Right lobe of liver (tissue), 4 donors: ENCODE results near the gene FMNL1.

ENCODE experiments used
- POLR2A ChIP-seq: fragments of 450-650 bp; IDR thresholded peaks from one replicate; pipeline ENCODE4 v1.6.1; 2017; ENCODE audit warnings: antibody characterized with exemption, mild to moderate bottlenecking
- TF ChIP-seq, protein P1 (sequence below), 4 donors: fragments of 200-600 bp in 3 of 4; fragments of 450-650 bp in 1 of 4; IDR thresholded peaks; one replicate each; pipeline versions ENCODE4 v1.5.1 to v1.8.0; 2016 to 2022; ENCODE audit warnings: antibody characterized with exemption in 4 of 4, mild to moderate bottlenecking in 2 of 4
- donor health status: DM: no; HTN: no; CAD: no.
- donor health status: DM: no; HTN: no; CAD: no.
- donor health status: DM: no; HTN: yes; CAD: no.

DNA sequence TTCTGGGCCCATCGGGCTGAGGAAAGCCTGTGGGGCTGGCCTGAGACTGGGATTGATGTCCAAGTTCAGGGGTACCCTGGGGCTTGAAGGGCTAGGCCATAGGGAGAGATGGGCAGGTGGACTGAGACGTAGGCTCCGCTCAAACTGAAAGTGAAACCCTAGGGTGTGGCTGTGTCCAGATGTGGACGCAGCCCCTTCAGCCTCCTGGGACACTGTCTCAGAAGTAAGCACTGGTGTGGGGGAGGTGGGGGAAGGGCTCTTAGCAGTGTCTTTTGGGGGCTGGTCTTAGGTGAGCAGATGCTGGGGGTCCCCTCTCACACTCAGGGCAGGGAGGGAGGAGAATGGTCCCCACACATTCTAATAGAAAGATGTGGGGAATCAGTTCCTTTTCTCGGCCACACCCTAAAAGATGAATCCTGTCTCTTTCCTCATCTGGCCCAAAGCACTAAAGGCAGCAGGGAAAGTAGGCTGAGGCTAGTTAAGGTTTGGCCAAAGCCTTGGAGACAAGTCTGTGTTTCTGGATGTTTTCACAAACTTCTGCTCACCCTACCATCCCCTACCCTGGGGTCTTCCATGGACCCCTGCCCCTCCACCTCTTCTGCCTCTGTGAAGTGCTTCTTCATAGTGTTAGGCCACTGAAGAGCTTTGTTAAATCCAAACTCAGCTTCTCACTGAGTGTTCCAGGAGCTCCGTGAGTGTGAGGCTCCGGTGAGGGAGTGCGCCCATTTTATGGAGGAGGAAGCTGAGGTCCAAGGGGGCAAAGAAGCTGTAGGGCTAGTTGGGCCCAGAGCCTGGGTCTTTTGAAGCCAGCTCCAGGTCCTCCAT is 5.6 kb downstream of the FMNL1 start:
- TF ChIP-seq, protein P1, sequence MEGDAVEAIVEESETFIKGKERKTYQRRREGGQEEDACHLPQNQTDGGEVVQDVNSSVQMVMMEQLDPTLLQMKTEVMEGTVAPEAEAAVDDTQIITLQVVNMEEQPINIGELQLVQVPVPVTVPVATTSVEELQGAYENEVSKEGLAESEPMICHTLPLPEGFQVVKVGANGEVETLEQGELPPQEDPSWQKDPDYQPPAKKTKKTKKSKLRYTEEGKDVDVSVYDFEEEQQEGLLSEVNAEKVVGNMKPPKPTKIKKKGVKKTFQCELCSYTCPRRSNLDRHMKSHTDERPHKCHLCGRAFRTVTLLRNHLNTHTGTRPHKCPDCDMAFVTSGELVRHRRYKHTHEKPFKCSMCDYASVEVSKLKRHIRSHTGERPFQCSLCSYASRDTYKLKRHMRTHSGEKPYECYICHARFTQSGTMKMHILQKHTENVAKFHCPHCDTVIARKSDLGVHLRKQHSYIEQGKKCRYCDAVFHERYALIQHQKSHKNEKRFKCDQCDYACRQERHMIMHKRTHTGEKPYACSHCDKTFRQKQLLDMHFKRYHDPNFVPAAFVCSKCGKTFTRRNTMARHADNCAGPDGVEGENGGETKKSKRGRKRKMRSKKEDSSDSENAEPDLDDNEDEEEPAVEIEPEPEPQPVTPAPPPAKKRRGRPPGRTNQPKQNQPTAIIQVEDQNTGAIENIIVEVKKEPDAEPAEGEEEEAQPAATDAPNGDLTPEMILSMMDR (IDR thresholded peaks at IDR 0.05) = no peak
- TF ChIP-seq POLR2A = no peak
